Measurements from ENCODE around the gene ZNF185. TPM values are rescaled to one million over a fixed set of nuclear protein-coding genes. Genes with fewer than 3 reads are reported as not detected.

Gene ZNF185
- total RNA-seq, 1 experiment from 2014 or later = 15.8 TPM

DNA sequence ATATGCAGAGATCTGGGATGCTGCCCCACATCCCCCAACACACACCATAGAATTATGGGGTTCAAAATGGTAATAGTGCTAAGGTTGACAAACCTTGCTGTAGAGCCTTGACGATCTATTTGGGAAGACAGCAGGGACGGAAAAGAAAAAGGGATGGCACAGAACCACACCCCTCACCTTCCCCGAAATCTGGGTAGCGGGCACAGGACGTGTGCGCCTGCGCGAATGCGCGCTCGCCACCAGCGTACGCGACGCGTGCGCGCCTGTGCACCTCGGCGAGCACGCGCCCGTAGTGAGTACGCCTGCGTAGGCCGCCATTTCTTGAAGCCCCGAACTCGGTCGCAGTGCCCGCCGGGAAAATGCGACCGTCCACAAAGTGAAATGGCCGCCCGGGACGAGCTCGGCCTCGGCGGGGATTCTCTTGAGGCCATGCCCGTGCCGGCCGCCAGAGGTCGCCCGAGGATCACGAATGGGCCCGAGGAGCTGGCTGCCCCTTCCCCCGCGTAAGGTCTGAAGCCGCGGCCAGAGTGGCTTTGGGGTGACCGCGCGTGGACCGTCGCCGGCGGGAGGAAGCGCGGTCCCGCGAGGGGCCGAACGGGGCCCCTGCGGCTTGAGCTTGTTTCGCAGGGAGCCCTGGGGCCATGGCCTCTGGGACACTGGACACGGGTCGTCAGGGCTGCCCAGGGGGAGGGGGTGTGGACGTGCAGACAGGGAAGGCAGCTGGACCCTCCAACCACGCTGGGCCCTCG is 43.6 kb downstream of the ZNF185 start (continued):
- peak; percentile 48; the same call in 1 of the 2 replicates for TF ChIP-seq SP1 (IDR thresholded peaks at IDR 0.05; ENCODE audit: low read depth)
- TF ChIP-seq SIN3A (IDR thresholded peaks at IDR 0.05; ENCODE audit: low read depth) = peak; percentile 55; the same call in 1 of the 2 replicates
- TF ChIP-seq CBX3 (IDR thresholded peaks at IDR 0.05; ENCODE audit: low read depth) = peak; percentile 75; the same call in 1 of the 2 replicates
- TF ChIP-seq FOSL1 (IDR thresholded peaks at IDR 0.05; ENCODE audit: low read depth) = no peak

DNA sequence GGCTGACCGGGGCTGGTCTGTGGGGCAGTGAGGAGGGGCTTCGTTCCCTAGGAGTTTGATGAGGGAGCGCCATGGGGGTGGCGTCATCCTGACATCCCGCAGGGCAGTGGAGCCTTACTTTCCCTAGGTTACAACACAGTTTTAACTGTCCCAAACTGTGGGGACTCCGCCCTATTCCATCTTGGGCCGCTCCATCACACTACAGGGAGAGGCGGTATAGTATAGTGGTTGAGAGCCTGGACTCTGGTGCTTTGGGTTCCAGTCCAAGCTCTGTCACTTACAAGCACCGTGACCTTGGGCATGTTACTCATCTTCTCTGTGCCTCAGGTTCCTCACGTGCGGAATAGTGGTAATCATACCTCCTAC is 44.2 kb downstream of the ZNF185 start:
- H3K27ac ChIP-seq (ENCODE audit: low read depth, low read length) = peak overlapping the region; percentile 67
- no peaks in the 10 kb centered on the region for H3K36me3 ChIP-seq (ENCODE audit: control insufficient read depth in 1 of 2, insufficient read depth in 2 of 2, low read length in 2 of 2)
- ATAC-seq = no peak
- H3K4me2 ChIP-seq (ENCODE audit: low read length) = peak overlapping the region; percentile 81
- H3K4me3 ChIP-seq (replicated peaks in 1 of 2; ENCODE audit: low read depth in 1 of 2, low read length in 2 of 2) = peak overlapping the region; percentile 65 to 71
- intact Hi-C loops (cut with micrococcal nuclease) = no loop called here
- ChIA-PET CTCF (interaction anchor here (1.0 to 1.3 kb wide), 5 partner anchors 16 to 726 kb away, joined by 3 to 8 read pairs (median 4); no protein-coding TSS in a partner anchor), POLR2A (no interaction called here), RAD21 (ENCODE audit: low non-redundant PET in 1 of 2, low total read pairs in 2 of 2, uncharacterized antibody in 2 of 2, unreplicated experiment in 2 of 2) (no interaction called here)
- peaks cover 2 to 7% of the 10 kb centered on the region in 2 experiments; a peak in 1 of 4 replicates for H3K4me1 ChIP-seq (ENCODE audit: control insufficient read depth in 1 of 2, insufficient read depth in 2 of 2, low read length in 2 of 2)
- DNase-seq (ENCODE audit: low read depth, low spot score) = no peak
- no peak overlapping the region for H2AFZ ChIP-seq (ENCODE audit: low read depth, low read length, poor library complexity, severe bottlenecking)
- peak overlapping the region; percentile 68 for H3K9ac ChIP-seq (ENCODE audit: low read length)
- H4K20me1 ChIP-seq (ENCODE audit: insufficient read depth) = no peaks in the 10 kb centered on the region
- H3K27me3 ChIP-seq (ENCODE audit: insufficient read depth, low read length) = no peaks in the 10 kb centered on the region
- H3K9me2 ChIP-seq (ENCODE audit: insufficient read depth) = no peaks in the 10 kb centered on the region
- H3K9me3 ChIP-seq (ENCODE audit: control insufficient read depth in 1 of 2, insufficient read depth in 1 of 2, low read depth in 1 of 2, low read length in 2 of 2) = no peaks in the 10 kb centered on the region
- BruUV-seq (replicated peaks) = no TSS peak
- no peaks in the 10 kb centered on the region for H3K79me2 ChIP-seq (ENCODE audit: insufficient read depth, low read length)
- no peak for TF ChIP-seq EGR1 (IDR thresholded peaks at IDR 0.05; ENCODE audit: low read depth)
- no peak for TF ChIP-seq CBX3 (IDR thresholded peaks at IDR 0.05; ENCODE audit: low read depth)
- no peak for TF ChIP-seq SIN3A (IDR thresholded peaks at IDR 0.05; ENCODE audit: low read depth)
- no peak for TF ChIP-seq YY1 (IDR thresholded peaks at IDR 0.05; ENCODE audit: extremely low read depth, insufficient replicate concordance, low read depth, low read length)
- TF ChIP-seq JUND (IDR thresholded peaks at IDR 0.05) = no peak
- TF ChIP-seq SP1 (IDR thresholded peaks at IDR 0.05; ENCODE audit: low read depth) = no peak
- TF ChIP-seq, protein P1, sequence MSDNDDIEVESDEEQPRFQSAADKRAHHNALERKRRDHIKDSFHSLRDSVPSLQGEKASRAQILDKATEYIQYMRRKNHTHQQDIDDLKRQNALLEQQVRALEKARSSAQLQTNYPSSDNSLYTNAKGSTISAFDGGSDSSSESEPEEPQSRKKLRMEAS (IDR thresholded peaks at IDR 0.05) = no peak
- TF ChIP-seq ZNF274 (IDR thresholded peaks at IDR 0.05; ENCODE audit: low read depth, low read length) = no peak
- TF ChIP-seq RAD21 (IDR thresholded peaks at IDR 0.05; ENCODE audit: low read depth) = no peak
- TF ChIP-seq EZH2phosphoT487 (IDR thresholded peaks at IDR 0.05; ENCODE audit: borderline replicate concordance) = no peak
- no peak for TF ChIP-seq POLR2AphosphoS5 (IDR thresholded peaks at IDR 0.05; ENCODE audit: low read depth, low read length)
- TF ChIP-seq, protein P2, sequence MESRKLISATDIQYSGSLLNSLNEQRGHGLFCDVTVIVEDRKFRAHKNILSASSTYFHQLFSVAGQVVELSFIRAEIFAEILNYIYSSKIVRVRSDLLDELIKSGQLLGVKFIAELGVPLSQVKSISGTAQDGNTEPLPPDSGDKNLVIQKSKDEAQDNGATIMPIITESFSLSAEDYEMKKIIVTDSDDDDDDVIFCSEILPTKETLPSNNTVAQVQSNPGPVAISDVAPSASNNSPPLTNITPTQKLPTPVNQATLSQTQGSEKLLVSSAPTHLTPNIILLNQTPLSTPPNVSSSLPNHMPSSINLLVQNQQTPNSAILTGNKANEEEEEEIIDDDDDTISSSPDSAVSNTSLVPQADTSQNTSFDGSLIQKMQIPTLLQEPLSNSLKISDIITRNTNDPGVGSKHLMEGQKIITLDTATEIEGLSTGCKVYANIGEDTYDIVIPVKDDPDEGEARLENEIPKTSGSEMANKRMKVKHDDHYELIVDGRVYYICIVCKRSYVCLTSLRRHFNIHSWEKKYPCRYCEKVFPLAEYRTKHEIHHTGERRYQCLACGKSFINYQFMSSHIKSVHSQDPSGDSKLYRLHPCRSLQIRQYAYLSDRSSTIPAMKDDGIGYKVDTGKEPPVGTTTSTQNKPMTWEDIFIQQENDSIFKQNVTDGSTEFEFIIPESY (IDR thresholded peaks at IDR 0.05; ENCODE audit: extremely low read depth, insufficient replicate concordance, low read length) = no peak
- TF ChIP-seq, protein P3, sequence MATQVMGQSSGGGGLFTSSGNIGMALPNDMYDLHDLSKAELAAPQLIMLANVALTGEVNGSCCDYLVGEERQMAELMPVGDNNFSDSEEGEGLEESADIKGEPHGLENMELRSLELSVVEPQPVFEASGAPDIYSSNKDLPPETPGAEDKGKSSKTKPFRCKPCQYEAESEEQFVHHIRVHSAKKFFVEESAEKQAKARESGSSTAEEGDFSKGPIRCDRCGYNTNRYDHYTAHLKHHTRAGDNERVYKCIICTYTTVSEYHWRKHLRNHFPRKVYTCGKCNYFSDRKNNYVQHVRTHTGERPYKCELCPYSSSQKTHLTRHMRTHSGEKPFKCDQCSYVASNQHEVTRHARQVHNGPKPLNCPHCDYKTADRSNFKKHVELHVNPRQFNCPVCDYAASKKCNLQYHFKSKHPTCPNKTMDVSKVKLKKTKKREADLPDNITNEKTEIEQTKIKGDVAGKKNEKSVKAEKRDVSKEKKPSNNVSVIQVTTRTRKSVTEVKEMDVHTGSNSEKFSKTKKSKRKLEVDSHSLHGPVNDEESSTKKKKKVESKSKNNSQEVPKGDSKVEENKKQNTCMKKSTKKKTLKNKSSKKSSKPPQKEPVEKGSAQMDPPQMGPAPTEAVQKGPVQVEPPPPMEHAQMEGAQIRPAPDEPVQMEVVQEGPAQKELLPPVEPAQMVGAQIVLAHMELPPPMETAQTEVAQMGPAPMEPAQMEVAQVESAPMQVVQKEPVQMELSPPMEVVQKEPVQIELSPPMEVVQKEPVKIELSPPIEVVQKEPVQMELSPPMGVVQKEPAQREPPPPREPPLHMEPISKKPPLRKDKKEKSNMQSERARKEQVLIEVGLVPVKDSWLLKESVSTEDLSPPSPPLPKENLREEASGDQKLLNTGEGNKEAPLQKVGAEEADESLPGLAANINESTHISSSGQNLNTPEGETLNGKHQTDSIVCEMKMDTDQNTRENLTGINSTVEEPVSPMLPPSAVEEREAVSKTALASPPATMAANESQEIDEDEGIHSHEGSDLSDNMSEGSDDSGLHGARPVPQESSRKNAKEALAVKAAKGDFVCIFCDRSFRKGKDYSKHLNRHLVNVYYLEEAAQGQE (IDR thresholded peaks at IDR 0.05; ENCODE audit: low read depth) = no peak
- TF ChIP-seq, protein P4, sequence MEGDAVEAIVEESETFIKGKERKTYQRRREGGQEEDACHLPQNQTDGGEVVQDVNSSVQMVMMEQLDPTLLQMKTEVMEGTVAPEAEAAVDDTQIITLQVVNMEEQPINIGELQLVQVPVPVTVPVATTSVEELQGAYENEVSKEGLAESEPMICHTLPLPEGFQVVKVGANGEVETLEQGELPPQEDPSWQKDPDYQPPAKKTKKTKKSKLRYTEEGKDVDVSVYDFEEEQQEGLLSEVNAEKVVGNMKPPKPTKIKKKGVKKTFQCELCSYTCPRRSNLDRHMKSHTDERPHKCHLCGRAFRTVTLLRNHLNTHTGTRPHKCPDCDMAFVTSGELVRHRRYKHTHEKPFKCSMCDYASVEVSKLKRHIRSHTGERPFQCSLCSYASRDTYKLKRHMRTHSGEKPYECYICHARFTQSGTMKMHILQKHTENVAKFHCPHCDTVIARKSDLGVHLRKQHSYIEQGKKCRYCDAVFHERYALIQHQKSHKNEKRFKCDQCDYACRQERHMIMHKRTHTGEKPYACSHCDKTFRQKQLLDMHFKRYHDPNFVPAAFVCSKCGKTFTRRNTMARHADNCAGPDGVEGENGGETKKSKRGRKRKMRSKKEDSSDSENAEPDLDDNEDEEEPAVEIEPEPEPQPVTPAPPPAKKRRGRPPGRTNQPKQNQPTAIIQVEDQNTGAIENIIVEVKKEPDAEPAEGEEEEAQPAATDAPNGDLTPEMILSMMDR (IDR thresholded peaks at IDR 0.05 in 2 of 3, conservative IDR thresholded peaks at IDR 0.05 in 1 of 3; ENCODE audit: borderline replicate concordance in 1 of 3, insufficient read depth in 1 of 3, low read depth in 2 of 3, low read length in 2 of 3) = no peak
- no peak for TF ChIP-seq TCF7L2 (IDR thresholded peaks at IDR 0.05; ENCODE audit: borderline replicate concordance, extremely low read depth, insufficient read depth, insufficient read length)
- TF ChIP-seq FOSL1 (IDR thresholded peaks at IDR 0.05; ENCODE audit: low read depth) = no peak

All from HCT116 (cell line).